ENCODE data around the gene MGAT5.

MGAT5 gene

GRCh38 chr2:134226601-134227000 lies 27.3 kb upstream of the MGAT5 start:
- no peaks in the 10 kb centered on the region for H3K9me2 ChIP-seq (ENCODE audit: low read depth, low read length)
- H3K4me3 ChIP-seq (ENCODE audit: low read depth, low read length, poor library complexity, severe bottlenecking) = no peak overlapping the region
- 0 out of 2 replicates have a peak, but pooled peaks cover 3% of the 10 kb centered on the region for H3K79me2 ChIP-seq (ENCODE audit: insufficient read depth, low read length)
- H3K4me2 ChIP-seq (ENCODE audit: low read length) = no peak overlapping the region
- no peak overlapping the region for H3K27ac ChIP-seq (ENCODE audit: low read depth, low read length, poor library complexity, severe bottlenecking)
- peaks cover 18% of the 10 kb centered on the region for H3K9me3 ChIP-seq (ENCODE audit: low read length)
- H3K27me3 ChIP-seq (ENCODE audit: insufficient read depth, low read length) = no peaks in the 10 kb centered on the region
- H4K20me1 ChIP-seq (ENCODE audit: insufficient read depth, low read length) = no peaks in the 10 kb centered on the region
- H3F3A ChIP-seq (ENCODE audit: insufficient read depth, low read length) = no peaks in the 10 kb centered on the region
- no peak overlapping the region for H3K9ac ChIP-seq (ENCODE audit: low read length)
- H3K36me3 ChIP-seq (ENCODE audit: insufficient read depth, low read length) = peaks cover 5% of the 10 kb centered on the region; the same call in 1 of the 2 replicates
- H3K4me1 ChIP-seq (ENCODE audit: insufficient read depth, low read length, severe bottlenecking) = peaks cover 7% of the 10 kb centered on the region
- no peak overlapping the region for H2AFZ ChIP-seq (ENCODE audit: low read length)
- no peak for TF ChIP-seq EZH2 (IDR thresholded peaks at IDR 0.05; ENCODE audit: borderline replicate concordance, low read length)
- TF ChIP-seq CTCF (IDR thresholded peaks at IDR 0.05; ENCODE audit: low read length) = no peak

- Histone ChIP-seq H3K79me2 (ENCODE audit: insufficient read depth, low read length) (0 out of 2 replicates have a peak, but pooled peaks cover 9% of the 10 kb centered on the region), H3K4me3 (ENCODE audit: low read depth, low read length, poor library complexity, severe bottlenecking) (no peak overlapping the region), H4K20me1 (ENCODE audit: insufficient read depth, low read length) (no peaks in the 10 kb centered on the region), H3K27ac (ENCODE audit: low read depth, low read length, poor library complexity, severe bottlenecking) (no peak overlapping the region), H3K36me3 (ENCODE audit: insufficient read depth, low read length) (peaks cover 5% of the 10 kb centered on the region; the same call in 1 of the 2 replicates), H3K27me3 (ENCODE audit: insufficient read depth, low read length) (no peaks in the 10 kb centered on the region), H2AFZ (ENCODE audit: low read length) (no peak overlapping the region), H3K9ac (ENCODE audit: low read length) (no peak overlapping the region), H3K4me2 (ENCODE audit: low read length) (no peak overlapping the region), H3K9me3 (ENCODE audit: low read length) (peaks cover 18% of the 10 kb centered on the region), H3K4me1 (ENCODE audit: insufficient read depth, low read length, severe bottlenecking) (peaks cover 18% of the 10 kb centered on the region), H3F3A (ENCODE audit: insufficient read depth, low read length) (no peaks in the 10 kb centered on the region), H3K9me2 (ENCODE audit: low read depth, low read length) (no peaks in the 10 kb centered on the region)
- no peak for TF ChIP-seq CTCF (IDR thresholded peaks at IDR 0.05; ENCODE audit: low read length)
- TF ChIP-seq EZH2 (IDR thresholded peaks at IDR 0.05; ENCODE audit: borderline replicate concordance, low read length) = no peak
These were observed 26.2 kb upstream of the MGAT5 start for GRCh38 chr2:134227666-134228065.

- no peak overlapping the region for H3K4me2 ChIP-seq (ENCODE audit: low read length)
- peaks cover 26% of the 10 kb centered on the region for H3K4me1 ChIP-seq (ENCODE audit: insufficient read depth, low read length, severe bottlenecking)
- no peak overlapping the region for H3K27ac ChIP-seq (ENCODE audit: low read depth, low read length, poor library complexity, severe bottlenecking)
- no peaks in the 10 kb centered on the region for H4K20me1 ChIP-seq (ENCODE audit: insufficient read depth, low read length)
- TF ChIP-seq CTCF (IDR thresholded peaks at IDR 0.05; ENCODE audit: low read length) = peak; percentile 51
- TF ChIP-seq EZH2 (IDR thresholded peaks at IDR 0.05; ENCODE audit: borderline replicate concordance, low read length) = no peak
- peaks cover 5% of the 10 kb centered on the region; the same call in 1 of the 2 replicates for H3K36me3 ChIP-seq (ENCODE audit: insufficient read depth, low read length)
- no peaks in the 10 kb centered on the region for H3K27me3 ChIP-seq (ENCODE audit: insufficient read depth, low read length)
- H3K4me3 ChIP-seq (ENCODE audit: low read depth, low read length, poor library complexity, severe bottlenecking) = no peak overlapping the region
- H3K9me2 ChIP-seq (ENCODE audit: low read depth, low read length) = no peaks in the 10 kb centered on the region
- H2AFZ ChIP-seq (ENCODE audit: low read length) = no peak overlapping the region
- H3K9ac ChIP-seq (ENCODE audit: low read length) = no peak overlapping the region
- peaks cover 18% of the 10 kb centered on the region for H3K9me3 ChIP-seq (ENCODE audit: low read length)
- no peaks in the 10 kb centered on the region for H3F3A ChIP-seq (ENCODE audit: insufficient read depth, low read length)
- H3K79me2 ChIP-seq (ENCODE audit: insufficient read depth, low read length) = 0 out of 2 replicates have a peak, but pooled peaks cover 9% of the 10 kb centered on the region
These were observed 25.4 kb upstream of the MGAT5 start for GRCh38 chr2:134228493-134228903.
